ENCODE measurements around the gene CHRND. TPM values are rescaled to one million over a fixed set of nuclear protein-coding genes. Genes with fewer than 3 reads are reported as not detected.

CHRND gene
- total RNA-seq, 1 donor from 2014 or later: not detected

GRCh38 chr2:232501794-232502390 is 24.1 kb upstream of the CHRND start:
- FAIRE-seq (no peak), DNase-seq (ENCODE audit: low read depth) (no peak)
- Histone ChIP-seq H3K27me3 (ENCODE audit: control insufficient read depth, insufficient read depth, low read length) (peaks cover 37% of the 10 kb centered on the region), H3K36me3 (ENCODE audit: control insufficient read depth, insufficient read depth, low read length) (no peaks in the 10 kb centered on the region), H3K4me3 (ENCODE audit: low read depth, low read length) (no peak overlapping the region)
- TF ChIP-seq CTCF (IDR thresholded peaks at IDR 0.05; ENCODE audit: insufficient read depth, low read length, severe bottlenecking): no peak

- peaks cover 37% of the 10 kb centered on the region for H3K27me3 ChIP-seq (ENCODE audit: control insufficient read depth, insufficient read depth, low read length)
- FAIRE-seq (no peak), DNase-seq (ENCODE audit: low read depth) (no peak)
- H3K4me3 ChIP-seq (ENCODE audit: low read depth, low read length): no peak overlapping the region
- H3K36me3 ChIP-seq (ENCODE audit: control insufficient read depth, insufficient read depth, low read length): no peaks in the 10 kb centered on the region
- no peak for TF ChIP-seq CTCF (IDR thresholded peaks at IDR 0.05; ENCODE audit: insufficient read depth, low read length, severe bottlenecking)
These were observed 23.4 kb upstream of the CHRND start for GRCh38 chr2:232502511-232502910.

- peak overlapping the region; percentile 9 for H3K4me3 ChIP-seq (ENCODE audit: low read depth, low read length)
- FAIRE-seq (no peak), DNase-seq (ENCODE audit: low read depth) (no peak)
- H3K27me3 ChIP-seq (ENCODE audit: control insufficient read depth, insufficient read depth, low read length): peaks cover 38% of the 10 kb centered on the region
- TF ChIP-seq CTCF (IDR thresholded peaks at IDR 0.05; ENCODE audit: insufficient read depth, low read length, severe bottlenecking): no peak
- no peaks in the 10 kb centered on the region for H3K36me3 ChIP-seq (ENCODE audit: control insufficient read depth, insufficient read depth, low read length)
These were observed 22.8 kb upstream of the CHRND start for GRCh38 chr2:232502911-232503808.

- no peak for DNase-seq (ENCODE audit: low read depth)
- TF ChIP-seq CTCF (IDR thresholded peaks at IDR 0.05; ENCODE audit: insufficient read depth, low read length, severe bottlenecking): no peak
- Histone ChIP-seq H3K27me3 (ENCODE audit: control insufficient read depth, insufficient read depth, low read length) (peaks cover 37% of the 10 kb centered on the region), H3K36me3 (ENCODE audit: control insufficient read depth, insufficient read depth, low read length) (no peaks in the 10 kb centered on the region), H3K4me3 (ENCODE audit: low read depth, low read length) (no peak overlapping the region)
- FAIRE-seq: no peak
These were observed 22.1 kb upstream of the CHRND start for GRCh38 chr2:232503809-232504323.

GRCh38 chr2:232504438-232504837 is 21.5 kb upstream of the CHRND start:
- Histone ChIP-seq H3K4me3 (ENCODE audit: low read depth, low read length) (no peak overlapping the region), H3K36me3 (ENCODE audit: control insufficient read depth, insufficient read depth, low read length) (no peaks in the 10 kb centered on the region), H3K27me3 (ENCODE audit: control insufficient read depth, insufficient read depth, low read length) (peaks cover 37% of the 10 kb centered on the region)
- no peak for TF ChIP-seq CTCF (IDR thresholded peaks at IDR 0.05; ENCODE audit: insufficient read depth, low read length, severe bottlenecking)
- DNase-seq (ENCODE audit: low read depth) (no peak), FAIRE-seq (no peak)

Data from bronchial epithelial cell (primary cell).